Activated naive CD4-positive, alpha-beta T cell treated with anti-CD3 and anti-CD28 coated beads, Interleukin-2, amount 10 ng/mL, durations not matched to agents 5 hours and 36 hours (primary cell): ENCODE results near the gene SYF2. TPM values are rescaled to one million over a fixed set of nuclear protein-coding genes. Genes with fewer than 3 reads are reported as not detected.

Experiments
- total RNA-seq, 2 experiments: library from RNA; stranded (reverse); gene quantifications; one replicate each; pipeline ENCODE4 v1.2.3, GENCODE V29; 2021

The SYF2 gene
- total RNA-seq = 10 to 100 TPM; 56.1 to 60.7 TPM

GRCh38 chr1:25232027-25232865 lies at the start of gene SYF2:
Gene SYF2 (minus strand): TSS chr1:25232502. CDS start chr1:25232467, 35 bp downstream.

GRCh38 chr1:25272238-25272637 lies 39.9 kb upstream of the SYF2 start, which contains the start of gene RHD:
Gene RHD (plus strand): TSS chr1:25272509. CDS start chr1:25272548, 39 bp downstream.

GRCh38 chr1:25247024-25247828 lies 14.9 kb upstream of the SYF2 start, which contains the start of gene RSRP1:
Gene RSRP1 (minus strand): TSS chr1:25247454. CDS start chr1:25246963, 491 bp downstream.

Other genes starting within 250 kb of the SYF2 start
- 100 to 1,000 TPM; 279 to 294 TPM for gene RSRP1, start 15.0 kb upstream of the SYF2 start, total RNA-seq
- gene RHD, start 40.0 kb upstream of the SYF2 start, total RNA-seq = not detected
- gene TMEM50A, start 105.8 kb upstream of the SYF2 start, total RNA-seq = 100 to 1,000 TPM; 131 to 138 TPM
- gene RHCE, start 188.3 kb upstream of the SYF2 start, total RNA-seq = under 1 TPM in 1 of 2 experiments, not detected in 1; 0.10 TPM
- gene MACO1, start 198.4 kb upstream of the SYF2 start, total RNA-seq = 10 to 100 TPM; 23.3 to 24.0 TPM